Transverse colon (tissue), 4 donors: Measurements from ENCODE around the gene MAGEA2B.

Experiments
- CTCF ChIP-seq, 5 experiments: fragments of 200-600 bp in 3 of 5; fragments of 450-650 bp in 2 of 5; sonication (generic) in 3 of 5; IDR thresholded peaks; 1 replicate in 2 of 5; 2 replicates in 3 of 5; pipeline ENCODE4 v1.5.1; 2016 to 2017; ENCODE audit warnings: antibody characterized with exemption in 5 of 5, inconsistent platforms in 3 of 5, mild to moderate bottlenecking in 2 of 5, moderate library complexity in 1 of 5
- EP300 ChIP-seq: sonication (generic); formaldehyde crosslinking; IDR thresholded peaks from one replicate; pipeline ENCODE4 v1.6.1; 2017; ENCODE audit warnings: antibody characterized with exemption, low read depth
- POLR2A ChIP-seq: fragments of 450-650 bp; IDR thresholded peaks from one replicate; pipeline ENCODE4 v1.6.1; 2016; ENCODE audit warnings: antibody characterized with exemption, mild to moderate bottlenecking, moderate library complexity
- POLR2AphosphoS5 ChIP-seq, 3 donors: sonication (generic); formaldehyde crosslinking; IDR thresholded peaks; one replicate each; pipeline ENCODE4 v1.6.1; 2016; ENCODE audit warnings: antibody characterized with exemption in 3 of 3

GRCh38 chrX:152725409-152725808, 11.0 kb downstream of the MAGEA2B start:
- TF ChIP-seq CTCF (IDR thresholded peaks at IDR 0.05): no peak
- TF ChIP-seq POLR2A: no peak
- no peak for TF ChIP-seq POLR2AphosphoS5 (IDR thresholded peaks at IDR 0.05)
- TF ChIP-seq EP300: no peak
